ENCODE data around the gene IVL.

Gene IVL

DNA sequence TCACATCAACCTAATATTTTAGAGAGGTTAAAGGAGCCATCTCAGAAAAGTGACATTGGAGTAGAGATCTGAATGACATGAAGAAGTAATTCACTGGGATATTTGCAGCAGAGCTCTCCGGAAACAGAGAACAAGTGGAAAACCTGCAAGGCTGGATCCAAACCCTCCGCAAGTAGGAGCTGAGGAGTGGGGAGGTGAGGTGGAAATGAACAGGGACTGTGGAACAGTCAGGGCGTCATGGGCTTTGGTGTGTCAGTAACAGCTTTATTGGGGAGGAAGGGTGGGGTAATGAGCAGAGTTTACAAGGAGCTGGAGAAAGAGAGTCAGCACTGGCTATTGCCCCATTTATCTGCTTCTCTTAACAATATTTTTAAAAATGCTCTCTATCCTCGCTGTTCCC lies 9.3 kb upstream of the IVL start:
- no peak for DNase-seq

DNA sequence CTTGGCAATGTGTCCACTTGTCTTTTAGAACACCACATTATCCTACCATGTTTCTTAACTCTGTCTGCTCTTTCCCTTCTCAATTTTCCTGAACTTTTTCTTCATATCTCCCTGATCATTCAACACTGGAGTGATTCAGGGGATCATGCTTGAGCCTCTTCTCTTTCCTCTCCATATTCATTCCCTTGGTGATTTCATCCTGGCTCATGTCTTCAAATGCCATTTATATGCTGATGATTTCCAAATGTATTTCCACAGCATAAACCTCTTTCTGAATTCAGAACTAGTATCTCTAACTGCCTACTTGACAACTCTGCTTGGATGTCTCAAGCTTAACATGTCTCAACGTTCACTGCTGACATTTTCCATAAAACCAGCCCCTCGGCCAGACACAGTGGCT lies 8.5 kb upstream of the IVL start:
- DNase-seq, result no peak

DNA sequence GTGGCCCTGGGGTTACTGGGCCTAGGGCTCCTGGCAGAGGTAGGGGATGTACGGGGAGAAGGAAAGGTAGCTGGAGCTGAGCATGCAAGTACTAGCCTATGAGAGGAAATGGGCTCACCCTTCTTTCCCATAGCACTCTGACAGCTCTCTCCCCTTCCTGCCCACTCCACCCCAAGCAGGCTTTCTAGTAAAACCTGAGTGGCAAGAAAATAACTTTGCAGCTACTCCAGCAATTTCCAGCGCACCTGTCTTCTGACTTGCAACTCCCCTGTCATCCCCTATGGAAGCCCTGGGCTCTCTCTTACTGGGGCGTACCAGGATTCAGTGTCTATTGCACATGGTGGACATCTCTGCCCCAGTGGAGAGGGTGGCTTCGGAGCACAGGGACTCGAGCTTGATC lies 6.7 kb upstream of the IVL start:
- DNase-seq, result no peak

DNA sequence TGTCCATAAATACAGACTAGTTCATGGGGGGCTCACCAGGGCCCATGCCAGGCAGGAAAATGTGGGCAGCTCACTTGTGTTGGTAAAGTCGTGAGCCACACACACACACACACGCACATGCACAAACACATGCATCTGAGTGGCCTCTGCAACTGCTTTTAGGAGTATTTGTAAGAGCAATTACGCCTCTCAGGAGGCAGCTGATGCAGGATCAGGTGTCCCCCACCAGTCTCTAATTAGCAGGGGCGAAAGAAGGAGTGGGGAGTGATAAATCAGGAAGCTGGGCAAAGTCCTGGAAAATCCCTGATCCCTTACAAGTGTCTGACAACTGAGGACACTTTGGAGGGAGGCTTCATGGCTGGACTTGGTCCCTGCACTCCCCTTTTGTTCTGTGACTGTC lies 5.7 kb upstream of the IVL start:
- no peak for DNase-seq

DNA sequence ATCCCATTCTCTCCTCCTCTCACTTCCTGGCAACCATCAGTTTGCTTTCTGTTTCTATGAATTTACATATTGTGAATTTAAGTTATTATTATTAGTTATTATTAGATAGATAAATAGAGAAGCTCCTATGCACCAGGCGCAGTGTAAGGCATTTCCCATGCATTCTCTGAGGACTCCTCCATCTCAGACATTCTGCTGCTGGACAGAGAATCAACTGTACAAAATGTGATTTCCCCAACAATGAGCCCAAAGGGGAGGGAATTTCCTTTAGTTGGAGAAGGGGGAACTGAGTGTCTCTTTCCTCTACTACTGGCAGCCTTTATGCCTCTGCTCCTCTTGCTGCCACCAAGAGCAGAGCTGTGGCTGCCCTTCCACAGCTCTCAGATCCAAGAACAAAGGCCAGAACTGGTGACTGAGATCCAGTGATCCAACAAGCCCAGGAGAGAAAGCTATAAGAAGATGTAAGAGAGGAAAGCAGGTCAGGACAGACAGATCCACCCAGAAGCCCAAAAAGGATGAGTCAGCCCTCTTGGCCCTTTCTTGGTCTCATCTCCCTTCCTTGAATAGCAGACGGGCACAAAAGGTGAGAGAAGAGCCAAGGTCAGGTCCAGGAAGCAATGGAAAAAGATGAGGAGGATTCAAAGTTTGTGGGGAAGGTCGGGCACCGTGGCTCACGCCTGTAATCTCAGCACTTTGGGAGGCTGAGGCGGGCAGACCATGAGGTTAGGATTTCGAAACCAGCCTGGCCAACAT lies 3.5 kb upstream of the IVL start:
- DNase-seq, result no peak

DNA sequence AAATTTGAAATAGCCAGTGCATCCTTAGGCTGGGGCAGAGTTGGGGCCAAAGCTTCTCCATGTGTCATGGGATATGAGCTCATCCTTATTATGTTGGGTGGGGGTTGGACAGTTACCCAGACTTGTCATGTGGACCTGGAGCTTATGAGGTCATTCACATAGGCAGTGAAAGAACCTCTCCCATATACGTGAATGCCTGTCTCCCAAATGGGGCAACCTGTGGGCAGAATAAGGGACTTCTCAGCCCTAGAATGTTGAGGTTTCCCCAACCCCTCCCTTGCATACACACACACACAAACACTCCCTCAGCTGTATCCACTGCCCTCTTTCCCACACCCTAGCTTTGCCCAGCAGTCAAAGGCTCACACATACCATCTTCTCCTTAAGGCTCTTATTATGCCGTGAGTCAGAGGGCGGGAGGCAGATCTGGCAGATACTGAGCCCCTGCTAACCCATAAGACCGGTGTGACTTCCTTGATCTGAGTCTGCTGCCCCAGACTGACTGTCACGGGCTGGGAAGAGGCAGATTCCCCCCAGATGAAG lies 2.3 kb upstream of the IVL start:
- no peak for DNase-seq

DNA sequence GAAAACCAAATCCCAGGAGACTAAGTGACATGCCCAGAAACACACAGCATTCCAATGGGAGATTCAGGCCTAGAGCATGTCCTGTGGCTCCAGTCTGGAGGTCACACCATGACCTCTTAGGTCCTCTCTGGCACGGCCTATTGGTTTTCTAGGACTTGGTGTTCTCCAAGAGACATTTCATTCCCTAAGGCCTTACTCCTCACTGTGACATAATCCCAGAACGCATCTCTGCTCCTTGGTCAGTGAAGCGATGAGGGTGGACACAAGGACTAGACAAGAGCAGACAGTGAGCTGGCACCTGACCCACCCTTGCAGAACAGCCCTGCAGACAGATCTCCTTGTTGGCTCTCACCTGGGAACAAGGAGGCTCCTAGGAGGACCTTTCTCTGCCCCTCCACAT lies 860 bp downstream of the IVL start:
- no peak for DNase-seq

DNA sequence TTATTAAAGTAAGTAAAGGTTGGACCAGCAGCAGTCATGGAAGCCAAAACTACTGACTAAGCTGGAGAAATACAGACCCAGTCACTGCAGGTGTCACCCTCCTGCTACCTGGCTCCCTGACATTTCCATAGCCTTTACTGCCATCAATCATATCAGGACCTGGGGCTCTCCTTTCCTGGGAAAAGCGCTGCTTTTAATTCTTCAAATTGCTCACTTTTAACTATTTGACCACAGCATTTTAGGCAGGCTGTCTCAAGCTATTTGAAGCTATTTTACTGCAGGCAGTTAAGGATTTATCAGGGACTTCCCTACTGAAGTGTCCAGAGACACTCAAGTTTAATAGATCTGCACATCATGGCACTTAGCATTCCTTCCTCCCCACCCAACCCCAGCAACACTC lies 4.1 kb downstream of the IVL start:
- DNase-seq, result no peak

DNA sequence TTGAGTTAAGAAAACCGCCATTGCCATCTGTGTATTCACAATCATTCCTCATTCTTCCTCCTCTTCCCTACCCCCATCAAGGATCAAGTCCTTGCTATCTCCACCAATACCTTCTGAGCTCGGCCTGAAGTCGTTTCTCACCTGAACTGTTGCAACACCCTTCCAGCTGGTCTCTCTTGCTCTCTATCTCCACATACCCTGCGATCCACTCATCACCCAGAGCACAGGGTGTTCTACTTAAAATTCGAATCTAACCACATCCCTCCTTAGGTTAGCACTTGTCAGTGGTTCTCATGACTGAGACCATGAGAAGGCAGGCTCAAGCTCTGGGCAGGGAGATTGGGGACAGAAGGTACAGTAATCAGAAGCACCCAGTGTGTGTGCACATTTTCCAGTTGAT lies 4.6 kb downstream of the IVL start:
- DNase-seq, result no peak

DNA sequence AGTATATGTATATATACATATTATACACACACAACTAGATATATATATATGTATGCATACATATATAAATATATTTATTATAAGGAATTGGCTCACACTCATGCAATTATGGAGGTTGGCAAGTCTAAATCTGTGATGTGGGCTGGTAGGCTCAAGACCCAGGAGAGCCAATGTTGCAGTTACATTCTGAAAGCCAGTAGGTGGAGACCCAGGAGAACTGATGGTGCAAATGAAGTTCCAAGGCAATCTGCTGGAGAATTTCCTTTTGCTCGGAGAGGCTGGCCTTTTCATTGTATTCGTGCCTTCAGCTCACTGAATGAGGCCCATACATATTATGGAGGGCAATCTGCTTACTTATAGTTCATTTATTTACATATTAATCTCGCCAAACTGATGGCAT lies 9.4 kb downstream of the IVL start:
- no peak for DNase-seq

DNA sequence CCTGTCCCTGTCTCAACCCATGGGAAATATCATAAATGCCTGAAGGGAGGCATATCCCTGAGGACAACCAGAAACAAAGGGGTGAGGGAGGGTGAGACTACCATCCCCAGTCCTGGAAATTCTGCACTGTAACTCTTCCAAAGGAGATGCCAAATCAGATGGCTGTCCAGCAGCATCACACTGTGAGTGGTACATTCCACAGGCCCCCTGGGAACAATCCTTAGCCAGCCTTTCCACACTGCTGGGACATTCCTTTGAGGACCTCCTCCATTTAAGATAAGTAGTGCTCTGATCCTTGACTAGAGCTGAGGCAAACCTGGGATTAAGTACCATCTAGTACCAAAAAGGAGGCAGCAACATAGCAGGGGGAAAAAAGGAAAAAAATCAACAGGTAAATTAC lies 10.7 kb downstream of the IVL start:
- DNase-seq, result no peak

DNA sequence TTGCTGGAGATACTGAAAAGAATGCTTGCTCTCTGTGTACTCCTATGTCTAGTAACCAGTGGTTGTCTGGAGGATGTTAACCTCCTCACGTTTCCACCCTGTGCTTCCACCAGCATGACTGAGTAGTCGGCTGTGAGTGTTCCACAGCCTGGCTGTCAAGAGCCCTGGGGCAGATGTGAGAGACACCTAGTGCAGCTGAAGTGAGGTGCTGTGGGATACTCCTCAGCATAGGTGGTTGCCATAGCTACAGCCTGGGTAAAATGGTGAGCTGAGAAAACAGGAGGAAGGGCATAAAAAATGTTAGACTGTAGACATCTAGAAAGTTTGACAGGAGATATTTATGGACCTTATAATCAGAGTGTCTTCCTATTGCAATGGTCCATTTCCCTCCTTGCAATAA lies 15.8 kb downstream of the IVL start:
- DNase-seq, result no peak

DNA sequence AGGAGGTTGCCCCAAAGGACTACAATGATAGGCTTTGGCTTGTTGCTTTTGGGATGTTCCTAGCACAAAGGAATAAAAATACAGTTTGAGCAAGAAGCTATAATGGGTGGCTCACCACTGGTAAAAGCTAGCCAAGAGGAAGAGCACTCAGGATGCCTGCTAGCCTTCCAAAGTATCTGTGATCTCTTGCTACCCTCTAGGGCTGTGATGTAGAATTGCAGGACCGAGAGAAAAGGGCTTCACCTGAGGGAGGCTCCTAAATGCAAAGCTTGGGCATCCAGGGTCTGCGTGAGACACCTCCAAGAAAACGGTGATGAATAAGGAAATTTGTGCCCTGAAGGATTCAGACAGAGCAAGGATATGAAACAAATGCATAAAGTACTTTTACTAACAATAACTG lies 17.7 kb downstream of the IVL start:
- DNase-seq, result no peak

DNA sequence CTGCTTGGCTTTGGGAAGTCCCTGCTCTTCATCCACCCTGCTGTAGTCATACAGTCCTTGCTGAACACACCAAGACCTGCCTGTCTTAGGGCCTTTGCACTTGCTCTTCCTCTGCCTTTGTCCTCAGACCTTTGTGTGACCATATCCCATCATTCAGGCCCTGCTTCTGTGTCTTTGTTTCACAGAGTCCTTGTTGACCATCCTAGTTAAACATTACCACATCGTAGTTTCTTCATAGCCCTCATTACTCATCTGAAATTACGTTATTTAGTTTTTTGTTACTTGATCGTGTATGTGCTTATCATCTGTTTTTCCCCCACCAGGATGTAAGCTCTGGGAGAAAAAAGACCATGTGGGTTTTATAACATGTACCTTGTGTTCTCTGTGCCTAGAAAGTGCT lies 20.3 kb downstream of the IVL start:
- DNase-seq, result no peak

DNA sequence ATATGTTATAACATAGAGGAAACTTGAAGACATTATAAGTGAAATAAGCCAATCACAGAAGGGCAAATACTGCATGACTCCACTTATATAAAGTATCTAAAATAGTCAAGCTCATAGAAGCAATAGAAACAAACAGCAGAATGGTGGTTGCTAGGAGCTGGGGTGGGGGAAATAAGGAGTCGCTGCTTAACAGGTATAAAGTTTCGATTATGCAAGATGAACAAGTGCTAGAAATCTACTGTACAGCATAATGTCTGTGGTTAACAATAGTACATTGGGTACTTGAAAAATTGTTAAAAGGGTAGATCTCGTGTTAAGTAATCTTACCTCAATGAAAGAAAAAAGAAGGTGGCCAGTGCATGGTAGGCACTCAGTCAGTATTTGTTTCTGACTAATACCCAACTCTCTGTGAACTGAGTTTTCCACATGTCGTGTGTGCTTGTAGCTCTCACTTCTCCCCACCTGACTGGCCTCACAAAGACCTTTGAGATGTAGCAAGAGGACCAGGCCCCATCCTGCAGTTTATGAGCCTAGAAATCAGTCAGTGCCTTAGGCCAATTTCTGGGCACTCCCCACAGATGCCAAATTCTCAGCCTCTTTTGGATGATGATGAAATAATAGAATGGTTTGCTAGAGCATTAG lies 23.9 kb downstream of the IVL start:
- DNase-seq, result no peak

DNA sequence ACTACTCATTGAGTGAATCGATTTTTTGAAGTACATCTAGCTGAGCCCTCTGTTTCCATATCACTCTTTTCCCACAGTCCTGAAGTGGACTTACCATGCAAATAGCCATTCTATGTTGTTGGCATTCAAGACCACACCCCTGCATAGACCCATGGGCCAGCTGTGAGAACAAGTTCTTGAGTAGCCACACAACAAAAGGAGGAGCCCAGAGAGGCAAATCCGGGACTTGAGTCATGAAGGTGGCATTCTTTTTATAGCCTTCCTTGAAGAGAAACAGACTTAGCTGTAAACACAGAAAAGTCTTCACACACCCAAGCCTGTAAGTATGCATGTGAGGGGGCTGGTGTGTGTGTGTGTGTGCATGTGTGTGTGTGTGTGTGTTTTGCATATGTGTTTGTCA lies 24.9 kb downstream of the IVL start:
- DNase-seq, result no peak

DNA sequence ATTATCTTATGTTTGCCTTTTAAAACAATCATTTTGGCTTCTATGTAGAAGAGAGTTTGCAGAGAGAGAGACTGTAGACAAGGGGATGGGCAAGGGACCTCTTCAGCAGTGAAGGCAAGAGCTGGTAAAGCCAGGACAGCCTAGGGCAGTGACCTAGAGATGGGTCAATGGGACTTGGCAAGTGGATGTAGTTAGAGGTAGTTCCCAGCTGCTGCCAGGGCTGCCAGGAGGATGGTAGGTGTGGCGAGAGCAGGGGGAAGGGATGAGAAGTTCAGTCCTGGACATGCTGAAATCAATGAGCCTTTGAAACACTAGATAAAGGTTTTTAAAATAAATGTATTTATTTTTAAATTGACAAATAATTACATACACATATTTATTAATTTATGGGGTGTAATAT lies 32.3 kb downstream of the IVL start:
- DNase-seq, result no peak

DNA sequence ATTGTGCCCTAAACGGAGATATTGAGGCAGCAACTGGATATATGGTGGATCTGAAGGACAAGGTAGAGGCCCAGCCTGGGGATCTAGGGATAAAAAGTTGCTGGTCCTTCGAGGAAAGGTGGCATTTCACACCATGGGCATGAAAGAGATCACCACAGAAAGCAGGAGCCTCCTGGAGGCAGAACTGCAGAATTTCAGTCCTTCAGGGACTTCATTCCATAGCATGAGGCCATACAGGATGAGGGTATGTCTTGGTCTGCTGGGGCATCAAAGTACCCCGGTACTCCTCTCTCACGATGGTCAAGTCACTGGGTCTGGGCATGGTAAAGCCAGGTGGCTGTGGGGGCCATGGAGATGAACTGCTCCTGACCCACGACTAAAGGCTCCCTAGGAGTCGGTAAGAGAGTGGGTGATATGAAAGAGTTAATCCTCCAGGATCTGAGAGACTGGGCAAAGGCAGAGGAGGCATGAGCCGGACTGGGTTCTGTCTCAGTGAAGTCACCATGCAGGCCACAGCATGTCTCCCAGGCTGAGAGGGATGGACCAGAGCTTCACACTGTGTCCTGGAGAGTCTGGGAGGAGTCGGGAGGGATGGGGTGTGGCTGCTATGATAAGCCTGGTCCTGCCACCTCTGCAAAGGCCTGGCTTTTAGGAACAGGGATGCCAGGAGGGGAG lies 32.8 kb downstream of the IVL start:
- no peak for DNase-seq

DNA sequence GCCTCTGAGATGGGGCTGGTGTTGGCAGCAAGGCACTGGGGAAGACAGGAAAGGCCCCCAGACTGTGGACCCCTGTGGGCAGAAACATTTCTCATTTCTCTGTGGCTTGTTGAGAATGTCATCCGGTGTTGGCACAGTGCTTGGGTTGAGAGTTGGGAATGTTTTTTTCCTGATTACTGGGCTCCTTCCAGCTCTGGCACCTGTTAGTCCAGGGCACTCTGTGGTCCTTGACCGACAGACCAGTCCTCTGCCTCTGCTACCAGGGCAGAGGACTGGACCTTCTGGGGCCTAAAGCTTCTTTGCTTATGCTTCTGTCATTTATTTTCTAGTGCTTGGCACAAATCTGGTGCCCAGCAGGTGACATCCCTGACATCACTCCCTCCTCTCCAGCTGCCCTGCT lies 33.8 kb downstream of the IVL start:
- no peak for DNase-seq

DNA sequence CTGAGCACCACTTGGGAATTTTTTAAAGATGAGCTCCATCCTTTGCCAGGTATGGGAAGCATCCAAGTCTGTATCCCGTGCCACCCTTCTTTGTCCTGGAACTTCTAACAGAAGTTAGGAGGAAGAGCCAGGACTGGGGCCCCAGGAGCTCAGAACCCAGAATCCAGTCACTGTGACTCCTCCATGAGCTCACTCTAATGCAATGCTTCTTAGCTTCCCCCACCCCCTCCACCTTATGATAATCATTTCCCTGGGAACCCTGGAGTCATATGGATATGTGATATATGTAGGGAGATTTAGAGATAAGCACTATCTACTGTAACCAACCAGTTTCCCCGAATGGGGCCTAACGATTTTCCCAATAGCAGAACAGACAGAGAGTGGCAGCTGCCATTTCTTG lies 37.9 kb downstream of the IVL start:
- DNase-seq, result no peak

DNA sequence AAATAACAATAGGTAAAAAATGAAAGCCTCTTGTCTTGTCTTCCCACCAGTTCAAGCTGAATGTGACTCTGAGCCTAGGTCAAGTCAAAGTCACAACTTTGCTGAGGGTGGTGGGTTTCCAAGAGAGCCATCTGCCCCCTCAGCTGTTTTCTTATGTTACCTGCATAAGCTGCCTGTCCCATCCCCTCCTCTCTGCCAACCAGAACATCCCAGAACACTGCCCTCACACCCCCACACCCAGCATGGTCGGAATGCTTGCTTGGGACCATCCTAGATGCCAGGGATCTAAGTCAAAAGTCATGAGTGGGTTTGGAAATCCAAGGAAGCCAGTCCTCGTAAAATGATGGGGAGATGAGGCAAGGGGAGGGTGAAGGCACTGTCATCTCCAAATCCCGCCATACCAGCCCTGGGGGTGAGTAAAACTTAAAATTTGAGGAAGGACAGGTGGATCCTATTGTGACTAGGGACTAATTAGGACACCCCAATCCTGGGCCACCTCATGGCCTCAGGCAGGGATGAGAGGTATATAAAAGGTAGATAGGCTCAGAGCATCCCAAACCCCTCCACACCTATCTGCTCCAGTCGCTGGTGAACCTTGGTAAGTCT lies 38.4 kb downstream of the IVL start, which contains the start of gene SPRR5:
SPRR5 (plus strand) TSS at position 556 of the 606 bp plus-strand sequence. CDS start 1,349 bp downstream, outside the sequence.
- DNase-seq, result no peak

DNA sequence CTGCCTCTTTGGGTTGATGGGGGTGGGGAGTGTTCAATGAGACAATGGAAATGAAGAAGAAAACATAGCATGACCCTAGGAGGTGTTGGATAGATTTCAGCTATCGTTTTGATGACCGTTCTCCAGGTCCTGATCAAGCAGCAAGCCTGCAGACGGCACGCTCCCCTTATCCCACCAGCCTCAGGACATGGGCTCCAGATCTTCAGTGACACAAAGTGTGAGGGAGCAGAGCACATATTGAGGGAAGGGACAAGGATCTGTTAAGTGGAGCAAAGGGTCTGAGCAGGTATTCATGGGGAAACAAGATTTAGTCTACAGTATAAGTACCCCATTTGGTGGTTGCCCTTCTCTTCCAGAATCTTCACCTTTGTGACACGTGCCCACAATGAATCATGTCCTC lies 43.4 kb downstream of the IVL start:
- no peak for DNase-seq

DNA sequence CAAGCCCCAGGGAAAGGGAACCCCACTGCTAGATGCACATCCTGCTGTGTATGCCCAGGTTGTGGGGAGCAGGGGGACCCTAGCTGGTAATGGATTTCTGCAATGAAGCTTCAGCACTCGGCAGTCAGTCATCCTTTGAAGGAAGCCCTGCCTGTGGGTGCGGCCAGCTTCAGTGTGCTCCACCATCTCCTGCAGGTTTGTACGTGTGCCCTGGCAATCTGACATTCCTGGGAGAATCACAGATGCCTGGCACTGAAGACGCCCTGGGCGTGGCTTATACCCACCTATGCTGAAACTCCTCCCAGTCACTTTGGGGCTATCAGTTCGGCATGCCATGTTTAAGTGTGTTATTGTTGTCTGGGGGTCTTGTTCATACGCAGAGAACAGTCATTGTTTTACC lies 45.4 kb downstream of the IVL start:
- DNase-seq, result no peak

DNA sequence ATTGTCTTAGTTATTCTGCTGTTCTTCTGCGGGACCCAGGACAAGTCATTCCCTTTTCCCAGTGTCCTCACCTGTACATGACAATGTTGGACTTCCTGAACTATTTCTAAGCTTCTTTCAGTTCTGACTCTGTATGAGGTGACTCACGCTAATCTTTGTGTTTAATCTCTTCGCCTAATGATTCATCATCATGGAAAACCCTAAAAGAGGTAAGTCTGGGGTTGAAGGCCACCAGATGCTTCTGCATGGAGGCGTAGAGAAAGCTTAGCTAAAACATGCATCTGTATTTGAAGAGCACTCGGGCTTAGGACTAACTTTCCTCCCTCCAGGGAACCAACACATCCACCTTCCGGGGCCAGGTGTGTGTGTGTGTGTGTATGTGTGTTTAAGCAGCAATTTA lies 46.1 kb downstream of the IVL start:
- no peak for DNase-seq
